Measurements from ENCODE around the gene CDC14A.

GRCh38 chr1:100565533-100565932 lies 213.2 kb downstream of the CDC14A start:
- no peak for TF ChIP-seq TCF12 (IDR thresholded peaks at IDR 0.05)
- no peak for TF ChIP-seq CTCF (IDR thresholded peaks at IDR 0.05)
- TF ChIP-seq GABPA (IDR thresholded peaks at IDR 0.05; ENCODE audit: low read depth), result no peak
- no peak for TF ChIP-seq USF1 (IDR thresholded peaks at IDR 0.05; ENCODE audit: borderline replicate concordance, low read depth)
- no peak for TF ChIP-seq TAF1 (IDR thresholded peaks at IDR 0.05; ENCODE audit: borderline replicate concordance, low read depth, low read length)
- no peak for TF ChIP-seq REST (IDR thresholded peaks at IDR 0.05; ENCODE audit: low read depth, low read length)
- TF ChIP-seq GATA2 (CRISPR knock-in tag; IDR thresholded peaks at IDR 0.05), result no peak
- TF ChIP-seq MAX (IDR thresholded peaks at IDR 0.05; ENCODE audit: low read depth), result no peak

All from SK-N-SH (cell line).